OCI-LY3 (cell line): ENCODE data around the gene PCP2.

Experiments
- H2AFZ ChIP-seq: fragments of 200-600, 300-600 bp; shearing (Covaris generic); 2 replicates; pipeline ENCODE4 v1.6.0; 2014; ENCODE audit warnings: antibody characterized with exemption, low read depth, low read length
- H3K27ac ChIP-seq: fragments of 200-600, 300-600 bp; sonication (generic); 2 replicates; pipeline ENCODE4 v1.5.1; 2014; ENCODE audit warnings: mild to moderate bottlenecking, low read length, moderate library complexity, mixed read lengths
- H3K27me3 ChIP-seq: fragments of 200-600, 300-600 bp; sonication (generic); 2 replicates; pipeline ENCODE4 v1.6.1; 2014; ENCODE audit warnings: low read depth, low read length, mixed read lengths
- H3K36me3 ChIP-seq: fragments of 200-600, 300-600 bp; sonication (generic); replicated peaks from 2 replicates; pipeline ENCODE3; 2014; ENCODE audit warnings: low read depth, low read length, mixed read lengths
- H3K4me1 ChIP-seq: fragments of 300-600, 200-600 bp; sonication (generic); 2 replicates; pipeline ENCODE4 v1.6.1; 2014; ENCODE audit warnings: low read length, mixed read lengths
- H3K4me2 ChIP-seq: fragments of 200-600, 300-600 bp; sonication (generic); 2 replicates; pipeline ENCODE4 v1.6.1; 2014; ENCODE audit warnings: low read length, mixed read lengths
- H3K4me3 ChIP-seq: fragments of 300-600, 200-600 bp; sonication (generic); 2 replicates; pipeline ENCODE4 v1.5.1; 2014; ENCODE audit warnings: antibody characterized with exemption, mild to moderate bottlenecking, low read length, moderate library complexity
- H3K79me2 ChIP-seq: fragments of 300-600, 200-600 bp; shearing (Covaris generic); 2 replicates; pipeline ENCODE4 v1.6.1; 2014; ENCODE audit warnings: mild to moderate bottlenecking, low read length, mixed read lengths
- H3K9ac ChIP-seq: fragments of 300-600, 200-600 bp; shearing (Covaris generic); 2 replicates; pipeline ENCODE4 v1.6.0; 2014; ENCODE audit warnings: mild to moderate bottlenecking, low read length, moderate library complexity
- H3K9me3 ChIP-seq: fragments of 200-600, 300-600 bp; shearing (Covaris generic); 2 replicates; pipeline ENCODE4 v1.6.1; 2014; ENCODE audit warnings: low read length, mixed read lengths; ENCODE audit not compliant: insufficient read depth
- H4K20me1 ChIP-seq: fragments of 200-600, 300-600 bp; sonication (generic); 2 replicates; pipeline ENCODE4 v1.6.1; 2016; ENCODE audit warnings: low read length, mixed read lengths; ENCODE audit not compliant: insufficient read depth
- EZH2phosphoT487 ChIP-seq: fragments of 200-600 bp; shearing (Covaris generic); IDR thresholded peaks from 2 replicates; pipeline ENCODE4 v1.6.1; 2018; ENCODE audit warnings: antibody characterized with exemption, mixed run types, low read depth
- TF ChIP-seq, protein P1 (sequence below): fragments of 200-600, 300-600 bp; sonication (generic); IDR thresholded peaks from 2 replicates; pipeline ENCODE4 v1.5.1; 2014; ENCODE audit warnings: antibody characterized with exemption, low read length, low read depth

PCP2 gene

DNA sequence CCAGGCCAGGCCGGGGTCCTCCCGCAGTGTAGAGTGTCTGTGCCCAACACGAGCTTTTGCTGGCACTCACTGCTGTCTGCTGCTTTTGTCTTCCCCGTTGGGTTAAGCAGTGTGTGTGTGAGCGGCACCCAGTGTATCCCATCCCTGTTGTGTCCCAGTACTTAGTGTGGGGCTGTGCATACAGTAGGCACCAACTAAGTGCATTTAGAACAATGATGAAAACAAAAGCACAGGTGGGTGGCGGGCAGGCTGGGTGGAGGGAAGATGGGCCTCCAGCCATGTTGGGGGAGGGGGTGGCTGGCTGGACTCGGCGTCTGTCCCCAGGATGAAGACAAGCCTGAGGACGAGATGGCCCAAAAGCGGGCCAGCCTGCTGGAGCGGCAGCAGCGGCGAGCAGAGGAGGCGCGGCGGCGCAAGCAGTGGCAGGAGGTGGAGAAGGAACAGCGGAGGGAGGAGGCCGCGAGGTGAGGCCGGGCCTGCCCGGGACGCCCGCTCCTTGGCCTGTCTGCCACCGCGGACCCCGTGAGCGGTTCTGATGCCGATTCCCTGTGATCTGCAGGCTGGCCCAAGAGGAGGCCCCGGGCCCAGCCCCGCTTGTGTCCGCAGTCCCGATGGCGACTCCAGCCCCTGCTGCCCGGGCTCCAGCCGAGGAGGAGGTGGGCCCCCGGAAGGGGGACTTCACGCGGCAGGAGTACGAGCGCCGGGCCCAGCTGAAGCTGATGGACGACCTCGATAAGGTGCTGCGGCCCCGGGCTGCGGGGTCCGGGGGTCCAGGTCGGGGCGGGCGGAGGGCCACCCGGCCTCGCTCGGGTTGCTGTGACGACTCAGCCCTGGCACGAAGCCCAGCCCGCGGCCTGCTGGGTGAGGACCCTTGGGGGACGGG, 18.4 kb downstream of the PCP2 start:
- H3K27me3 ChIP-seq, result no peaks in the 10 kb centered on the region
- H4K20me1 ChIP-seq, result no peaks in the 10 kb centered on the region
- no peak overlapping the region for H3K27ac ChIP-seq
- TF ChIP-seq, protein P1, sequence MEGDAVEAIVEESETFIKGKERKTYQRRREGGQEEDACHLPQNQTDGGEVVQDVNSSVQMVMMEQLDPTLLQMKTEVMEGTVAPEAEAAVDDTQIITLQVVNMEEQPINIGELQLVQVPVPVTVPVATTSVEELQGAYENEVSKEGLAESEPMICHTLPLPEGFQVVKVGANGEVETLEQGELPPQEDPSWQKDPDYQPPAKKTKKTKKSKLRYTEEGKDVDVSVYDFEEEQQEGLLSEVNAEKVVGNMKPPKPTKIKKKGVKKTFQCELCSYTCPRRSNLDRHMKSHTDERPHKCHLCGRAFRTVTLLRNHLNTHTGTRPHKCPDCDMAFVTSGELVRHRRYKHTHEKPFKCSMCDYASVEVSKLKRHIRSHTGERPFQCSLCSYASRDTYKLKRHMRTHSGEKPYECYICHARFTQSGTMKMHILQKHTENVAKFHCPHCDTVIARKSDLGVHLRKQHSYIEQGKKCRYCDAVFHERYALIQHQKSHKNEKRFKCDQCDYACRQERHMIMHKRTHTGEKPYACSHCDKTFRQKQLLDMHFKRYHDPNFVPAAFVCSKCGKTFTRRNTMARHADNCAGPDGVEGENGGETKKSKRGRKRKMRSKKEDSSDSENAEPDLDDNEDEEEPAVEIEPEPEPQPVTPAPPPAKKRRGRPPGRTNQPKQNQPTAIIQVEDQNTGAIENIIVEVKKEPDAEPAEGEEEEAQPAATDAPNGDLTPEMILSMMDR, result no peak
- no peak for TF ChIP-seq EZH2phosphoT487
- no peak overlapping the region for H3K9ac ChIP-seq
- no peak overlapping the region for H2AFZ ChIP-seq
- H3K4me3 ChIP-seq, result no peak overlapping the region
- H3K36me3 ChIP-seq, result peaks cover 8% of the 10 kb centered on the region
- no peak overlapping the region for H3K4me2 ChIP-seq
- no peaks in the 10 kb centered on the region for H3K79me2 ChIP-seq
- no peaks in the 10 kb centered on the region for H3K4me1 ChIP-seq
- no peaks in the 10 kb centered on the region for H3K9me3 ChIP-seq

DNA sequence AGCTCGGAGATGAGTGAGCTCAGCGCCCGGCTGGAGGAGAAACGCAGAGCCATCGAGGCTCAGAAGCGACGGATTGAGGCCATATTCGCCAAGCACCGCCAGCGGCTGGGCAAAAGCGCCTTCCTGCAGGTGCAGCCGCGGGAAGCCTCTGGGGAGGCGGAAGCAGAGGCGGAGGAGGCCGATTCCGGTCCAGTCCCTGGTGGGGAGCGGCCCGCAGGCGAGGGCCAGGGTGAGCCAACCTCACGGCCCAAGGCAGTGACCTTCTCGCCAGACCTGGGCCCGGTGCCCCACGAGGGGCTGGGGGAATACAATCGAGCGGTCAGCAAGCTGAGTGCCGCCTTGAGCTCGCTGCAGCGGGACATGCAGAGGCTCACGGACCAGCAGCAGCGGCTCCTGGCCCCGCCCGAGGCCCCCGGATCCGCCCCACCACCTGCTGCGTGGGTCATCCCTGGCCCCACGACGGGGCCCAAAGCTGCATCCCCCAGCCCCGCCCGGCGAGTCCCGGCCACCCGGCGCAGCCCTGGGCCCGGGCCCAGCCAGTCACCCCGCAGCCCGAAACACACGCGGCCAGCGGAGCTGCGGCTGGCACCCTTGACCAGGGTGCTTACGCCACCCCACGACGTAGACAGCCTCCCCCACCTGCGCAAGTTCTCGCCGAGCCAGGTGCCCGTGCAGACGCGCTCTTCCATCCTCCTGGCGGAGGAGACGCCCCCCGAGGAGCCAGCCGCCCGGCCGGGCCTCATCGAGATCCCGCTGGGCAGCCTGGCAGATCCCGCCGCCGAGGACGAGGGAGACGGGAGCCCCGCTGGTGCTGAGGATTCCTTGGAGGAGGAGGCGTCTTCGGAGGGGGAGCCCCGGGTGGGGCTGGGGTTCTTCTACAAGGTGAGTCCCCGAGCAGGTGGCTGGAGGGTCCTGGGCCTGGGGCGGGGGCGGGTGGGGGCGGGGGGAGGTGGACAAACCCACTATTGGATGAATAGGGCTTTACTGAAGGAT, 20.9 kb downstream of the PCP2 start:
- Histone ChIP-seq H3K36me3 (no peaks in the 10 kb centered on the region), H2AFZ (no peak overlapping the region), H3K27ac (no peak overlapping the region)

DNA sequence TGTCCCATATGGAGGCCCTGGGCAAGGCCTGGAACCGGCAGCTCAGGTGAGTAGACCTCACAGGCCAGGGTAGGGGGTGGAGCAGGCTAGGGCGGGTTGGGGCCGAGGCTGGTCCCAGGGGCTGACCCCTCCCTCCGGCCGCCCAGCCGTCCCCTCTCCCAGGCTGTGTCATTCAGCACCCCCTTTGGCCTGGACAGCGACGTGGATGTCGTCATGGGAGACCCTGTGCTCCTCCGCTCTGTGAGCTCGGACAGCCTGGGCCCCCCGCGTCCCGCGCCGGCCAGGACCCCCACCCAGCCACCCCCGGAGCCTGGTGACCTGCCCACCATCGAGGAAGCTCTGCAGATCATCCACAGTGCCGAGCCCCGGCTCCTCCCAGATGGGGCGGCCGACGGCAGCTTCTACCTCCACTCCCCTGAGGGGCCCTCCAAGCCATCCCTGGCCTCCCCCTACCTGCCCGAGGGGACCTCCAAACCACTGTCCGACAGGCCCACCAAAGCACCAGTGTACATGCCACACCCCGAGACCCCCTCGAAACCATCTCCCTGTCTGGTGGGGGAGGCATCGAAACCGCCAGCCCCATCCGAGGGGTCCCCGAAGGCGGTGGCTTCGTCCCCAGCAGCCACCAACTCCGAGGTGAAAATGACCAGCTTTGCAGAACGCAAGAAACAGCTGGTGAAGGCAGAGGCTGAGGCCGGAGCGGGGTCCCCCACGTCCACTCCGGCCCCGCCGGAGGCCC, 21.8 kb downstream of the PCP2 start:
- no peak overlapping the region for H3K9ac ChIP-seq
- no peak overlapping the region for H3K4me2 ChIP-seq
- H3K4me3 ChIP-seq, result no peak overlapping the region
- no peaks in the 10 kb centered on the region for H3K4me1 ChIP-seq
- H3K79me2 ChIP-seq, result no peaks in the 10 kb centered on the region
- H2AFZ ChIP-seq, result no peak overlapping the region
- H3K36me3 ChIP-seq, result no peaks in the 10 kb centered on the region
- H3K27me3 ChIP-seq, result no peaks in the 10 kb centered on the region
- H3K9me3 ChIP-seq, result no peaks in the 10 kb centered on the region
- no peaks in the 10 kb centered on the region for H4K20me1 ChIP-seq
- TF ChIP-seq EZH2phosphoT487, result no peak
- TF ChIP-seq, protein P1, result no peak
- no peak overlapping the region for H3K27ac ChIP-seq

More for the DNA sequence above, 20.9 kb downstream of the PCP2 start:
- Histone ChIP-seq H4K20me1 (no peaks in the 10 kb centered on the region), H3K4me3 (no peak overlapping the region), H3K9me3 (no peaks in the 10 kb centered on the region), H3K79me2 (no peaks in the 10 kb centered on the region), H3K4me2 (no peak overlapping the region), H3K9ac (no peak overlapping the region), H3K27me3 (no peaks in the 10 kb centered on the region), H3K4me1 (no peaks in the 10 kb centered on the region)
- no peak for TF ChIP-seq EZH2phosphoT487
- TF ChIP-seq, protein P1, result no peak
